Activated naive CD8-positive, alpha-beta T cell treated with anti-CD3 and anti-CD28 coated beads, Interleukin-2, amount 50 U/mL, for 24 hours (primary cell): Measurements from ENCODE around the gene EFHD1.
"Not testable (repeated sequence)": the region's sequence is repeated elsewhere in the genome, so short reads cannot be mapped to it uniquely, and the experiment has no call there.

Source experiments
- ATAC-seq: fragments of 150-1000 bp; cut with Tn5 transposase; one replicate; pipeline ENCODE4 v1.10.0; 2021
- DNase-seq: peaks from one replicate; pipeline ENCODE4 v3.0.0; 2021
- H3K27ac Mint-ChIP-seq: one replicate; pipeline ENCODE4 v1.8.0; 2021; ENCODE audit warnings: mild to moderate bottlenecking, mixed read lengths
- H3K27me3 Mint-ChIP-seq: one replicate; pipeline ENCODE4 v1.8.0; 2021; ENCODE audit warnings: mixed read lengths
- H3K36me3 Mint-ChIP-seq: one replicate; pipeline ENCODE4 v1.8.0; 2021; ENCODE audit warnings: low read depth, mixed read lengths
- H3K4me1 Mint-ChIP-seq: one replicate; pipeline ENCODE4 v1.8.0; 2021; ENCODE audit warnings: mixed read lengths
- H3K4me3 Mint-ChIP-seq: one replicate; pipeline ENCODE4 v1.8.0; 2021; ENCODE audit warnings: mild to moderate bottlenecking, moderate library complexity, mixed read lengths
- H3K9me3 Mint-ChIP-seq: one replicate; pipeline ENCODE4 v1.8.0; 2021; ENCODE audit warnings: mixed read lengths

EFHD1 gene

DNA sequence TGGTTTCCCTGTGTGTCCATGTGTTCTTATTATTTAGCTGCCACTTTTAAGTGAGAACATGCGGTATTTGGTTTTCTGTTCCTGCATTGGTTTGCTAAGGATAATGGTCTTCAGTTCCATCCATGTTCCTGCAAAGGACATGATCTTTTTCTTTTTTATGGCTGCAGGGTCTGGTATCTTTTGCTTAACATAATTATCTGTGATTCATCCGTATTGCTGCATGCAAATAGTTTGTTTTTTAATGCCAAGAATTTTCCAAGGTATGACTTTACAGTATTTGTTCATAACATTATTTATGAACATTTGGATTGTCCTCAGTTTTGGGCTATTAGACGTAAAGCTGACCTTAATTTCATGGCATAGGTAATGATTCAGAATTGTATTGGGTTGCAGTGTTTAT lies 81.6 kb downstream of the EFHD1 start:
- no peak for ATAC-seq
- Mint-ChIP-seq H3K27ac (no peak overlapping the region), H3K4me3 (no peak overlapping the region), H3K36me3 (peaks cover 57% of the 10 kb centered on the region), H3K9me3 (peaks cover 10% of the 10 kb centered on the region), H3K27me3 (no peaks in the 10 kb centered on the region), H3K4me1 (peaks cover 33% of the 10 kb centered on the region)
- no peak for DNase-seq

DNA sequence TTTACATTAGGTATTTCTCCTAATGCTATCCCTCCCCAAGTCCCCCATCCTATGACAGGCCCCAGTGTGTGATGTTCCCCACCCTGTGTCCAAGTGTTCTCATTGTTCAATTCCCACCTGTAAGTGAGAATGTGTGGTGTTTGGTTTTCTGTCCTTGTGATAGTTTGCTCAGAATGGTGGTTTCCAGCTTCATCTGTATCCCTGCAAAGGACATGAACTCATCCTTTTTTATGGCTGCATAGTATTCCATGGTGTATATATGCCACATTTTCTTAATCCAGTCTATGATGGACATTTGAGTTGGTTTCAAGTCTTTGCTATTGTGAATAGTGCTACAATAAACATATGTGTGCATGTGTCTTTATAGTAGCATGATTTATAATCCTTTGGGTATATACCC lies 86.7 kb downstream of the EFHD1 start:
- H3K4me1 Mint-ChIP-seq, result peaks cover 38% of the 10 kb centered on the region
- H3K9me3 Mint-ChIP-seq, DNase-seq, H3K27ac Mint-ChIP-seq, H3K4me3 Mint-ChIP-seq, H3K27me3 Mint-ChIP-seq, ATAC-seq: not testable (repeated sequence)
- H3K36me3 Mint-ChIP-seq, result peaks cover 65% of the 10 kb centered on the region

DNA sequence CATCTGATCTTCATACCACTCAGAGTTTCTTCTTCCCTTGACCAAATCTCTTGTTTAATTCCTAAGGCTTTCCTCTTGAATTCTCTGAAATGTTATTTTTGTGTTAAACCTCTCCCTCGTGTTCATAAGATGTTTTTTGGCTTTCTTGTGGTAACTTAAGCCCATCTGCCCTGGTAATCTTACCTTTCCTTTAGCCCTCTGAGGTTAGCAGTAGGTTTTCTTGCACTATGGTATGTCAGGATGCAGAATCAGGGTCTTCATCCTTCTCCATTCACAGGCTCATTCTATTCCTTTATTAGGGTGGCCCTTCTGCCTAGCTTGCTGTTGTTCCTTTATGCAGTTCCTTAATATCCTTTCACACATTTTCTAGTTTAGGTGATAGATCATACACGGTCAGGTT lies 87.9 kb downstream of the EFHD1 start:
- H3K27me3 Mint-ChIP-seq, result no peaks in the 10 kb centered on the region
- H3K36me3 Mint-ChIP-seq, result peaks cover 67% of the 10 kb centered on the region
- H3K4me1 Mint-ChIP-seq, result peaks cover 30% of the 10 kb centered on the region
- DNase-seq (no peak), ATAC-seq (no peak)
- peaks cover 10% of the 10 kb centered on the region for H3K9me3 Mint-ChIP-seq
- H3K27ac Mint-ChIP-seq, result no peak overlapping the region
- H3K4me3 Mint-ChIP-seq, result no peak overlapping the region

DNA sequence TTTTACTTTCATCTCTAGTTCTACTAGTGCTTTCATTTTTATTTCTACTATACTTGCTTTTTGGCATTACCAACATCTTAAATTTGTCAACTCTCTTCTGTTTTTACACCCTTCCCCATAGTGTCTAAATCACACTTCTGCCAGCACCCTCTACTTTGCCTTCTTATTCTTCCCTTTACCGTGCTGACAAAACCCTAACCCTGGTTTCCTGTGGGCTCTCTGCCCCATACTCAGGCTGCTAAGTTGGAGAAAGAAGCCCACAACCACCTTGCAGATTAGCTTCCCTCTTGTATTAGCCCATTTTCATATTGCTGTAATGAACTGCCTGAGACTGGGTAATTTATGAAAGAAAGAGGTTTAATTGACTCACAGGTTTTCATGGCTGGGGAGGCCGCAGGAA lies 88.5 kb downstream of the EFHD1 start:
- peaks cover 61% of the 10 kb centered on the region for H3K36me3 Mint-ChIP-seq

DNA sequence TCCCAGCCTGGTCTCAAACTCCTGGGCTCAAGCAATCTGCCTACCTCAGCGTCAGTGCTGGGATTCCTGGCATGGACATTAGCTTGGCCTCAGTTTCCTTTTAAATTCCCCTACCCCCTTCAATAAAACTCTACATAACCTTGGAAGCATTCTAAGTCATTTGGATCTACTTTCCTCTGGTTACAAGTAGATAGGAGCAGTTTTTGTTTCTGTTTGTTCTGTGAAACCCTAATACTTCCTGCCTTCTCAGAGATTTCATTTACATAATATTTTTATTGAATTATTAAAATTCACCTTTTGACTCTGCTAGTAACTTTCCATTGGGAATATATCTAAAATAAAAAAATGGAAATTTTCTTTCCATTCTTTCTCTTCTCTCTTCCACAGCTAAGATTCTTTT lies 89.6 kb downstream of the EFHD1 start:
- H3K27ac Mint-ChIP-seq, result no peak overlapping the region
- H3K36me3 Mint-ChIP-seq, result peaks cover 60% of the 10 kb centered on the region
- H3K9me3 Mint-ChIP-seq, result peaks cover 5% of the 10 kb centered on the region
- H3K27me3 Mint-ChIP-seq, result no peaks in the 10 kb centered on the region
- peaks cover 23% of the 10 kb centered on the region for H3K4me1 Mint-ChIP-seq
- H3K4me3 Mint-ChIP-seq, result no peak overlapping the region
- no peak for ATAC-seq
- no peak for DNase-seq

More for the DNA sequence above, 88.5 kb downstream of the EFHD1 start:
- no peak overlapping the region for H3K4me3 Mint-ChIP-seq
- ATAC-seq, result no peak
- H3K4me1 Mint-ChIP-seq, result peaks cover 27% of the 10 kb centered on the region
- peak overlapping the region; percentile 35 for H3K27ac Mint-ChIP-seq
- H3K27me3 Mint-ChIP-seq, result no peaks in the 10 kb centered on the region
- peaks cover 10% of the 10 kb centered on the region for H3K9me3 Mint-ChIP-seq
- DNase-seq, result no peak

- DNase-seq (no peak), ATAC-seq (no peak)
- Mint-ChIP-seq H3K9me3 (no peaks in the 10 kb centered on the region), H3K4me1 (peaks cover 1% of the 10 kb centered on the region), H3K4me3 (no peak overlapping the region), H3K27me3 (no peaks in the 10 kb centered on the region), H3K36me3 (peaks cover 42% of the 10 kb centered on the region), H3K27ac (no peak overlapping the region)
Observed at GRCh38 chr2:232728785-232729184, 95.4 kb downstream of the EFHD1 start.

- ATAC-seq (no peak), DNase-seq (no peak)
- Mint-ChIP-seq H3K4me1 (peaks cover 1% of the 10 kb centered on the region), H3K36me3 (peaks cover 40% of the 10 kb centered on the region), H3K9me3 (no peaks in the 10 kb centered on the region), H3K4me3 (no peak overlapping the region), H3K27me3 (no peaks in the 10 kb centered on the region), H3K27ac (no peak overlapping the region)
Observed at GRCh38 chr2:232731470-232731869, 98.1 kb downstream of the EFHD1 start.
